Stimulated activated CD8-positive, alpha-beta memory T cell treated with anti-CD3 and anti-CD28 coated beads, Interleukin-7, amount 100 ng/mL, for 48 hours (primary cell): Measurements from ENCODE around the gene NCK2.

Experiments
- DNase-seq, 2 donors: peaks; one replicate each; pipeline ENCODE4 v3.0.0-alpha.2; 2020; ENCODE audit warnings: low read depth in 1 of 2; ENCODE audit errors: extremely low read depth in 1 of 2

The NCK2 gene

DNA sequence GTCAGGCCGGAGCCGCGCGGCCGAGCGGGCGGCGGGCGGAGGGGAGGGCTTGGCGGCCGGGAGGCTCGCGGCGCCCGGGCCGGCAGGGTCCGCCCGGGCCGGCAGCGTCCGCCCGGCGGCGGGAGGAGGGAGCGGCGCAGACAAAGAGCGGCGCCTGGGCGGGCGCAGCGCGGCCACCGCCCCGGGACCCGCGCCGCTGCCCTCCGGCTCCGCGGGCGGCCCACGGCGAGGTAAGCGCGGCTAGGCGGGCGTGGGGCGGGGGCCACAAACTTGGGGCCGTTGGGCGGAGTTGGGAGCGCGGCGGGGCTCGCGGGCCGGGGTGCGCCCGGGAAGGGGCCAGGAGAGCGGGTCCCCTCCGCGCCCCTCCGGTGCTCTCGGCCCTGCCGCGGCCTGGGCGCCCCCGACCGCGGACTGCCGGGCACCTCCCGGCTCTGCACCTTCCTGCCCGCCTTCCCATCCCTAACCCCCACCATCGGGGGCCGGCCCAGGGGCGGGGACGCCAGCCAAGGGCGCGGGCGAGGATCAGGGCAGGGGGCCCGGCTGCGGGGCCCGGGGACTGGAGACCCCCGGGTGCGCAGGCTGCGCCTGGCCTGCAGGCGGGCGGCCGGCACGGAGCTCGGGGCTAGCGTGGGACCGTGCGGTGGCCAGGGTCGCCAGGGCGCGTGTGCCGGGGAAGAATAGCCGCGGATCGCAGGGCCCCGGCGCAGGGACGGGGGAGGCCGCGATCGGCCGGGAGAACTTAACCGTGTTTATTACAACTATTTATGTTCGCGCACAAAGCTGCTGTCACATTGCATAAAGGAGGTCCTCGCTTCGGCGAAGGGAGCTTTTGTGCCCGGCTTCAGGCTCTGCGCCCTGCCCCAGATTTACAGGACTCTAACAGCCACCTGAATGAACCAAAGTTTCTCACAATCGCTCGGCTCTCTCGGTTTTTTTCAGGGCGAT, at the start of gene NCK2:
Gene NCK2, plus strand, starts transcription at position 4 of the 945 bp plus-strand sequence. CDS start 110,152 bp downstream, outside the sequence.
- no peak for DNase-seq

DNA sequence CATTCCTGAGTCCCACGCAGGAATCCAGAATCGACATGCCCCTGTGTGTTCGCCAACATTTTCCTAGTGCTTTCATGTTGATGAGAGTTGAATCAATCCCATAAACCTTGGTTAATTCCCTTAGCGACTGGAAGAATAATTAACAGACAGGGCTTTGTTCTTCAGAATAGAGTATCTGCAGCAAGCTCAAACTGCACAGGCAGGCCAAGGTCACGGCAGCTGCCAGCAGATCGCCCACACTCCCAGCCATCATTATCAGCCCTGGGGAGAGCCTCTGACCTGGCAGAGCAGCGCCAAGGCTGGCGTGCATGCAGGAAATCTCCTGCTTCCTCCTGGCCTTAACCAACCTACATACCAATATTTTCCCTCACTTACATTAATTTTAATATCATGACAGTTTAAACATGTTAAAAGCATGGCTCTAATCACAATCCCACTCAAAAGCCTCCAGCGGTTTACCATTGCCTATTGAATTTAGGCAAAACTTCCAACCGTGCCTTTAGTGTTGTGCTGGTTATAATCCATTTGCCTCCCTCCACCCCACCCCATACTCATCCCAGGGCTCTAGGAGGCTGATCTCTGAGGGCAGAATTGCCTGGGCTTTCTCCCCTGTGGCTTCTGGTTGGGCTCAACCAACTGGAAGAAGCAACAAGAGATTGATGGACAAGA, 46.8 kb upstream of the NCK2 start:
- no peak for DNase-seq

DNA sequence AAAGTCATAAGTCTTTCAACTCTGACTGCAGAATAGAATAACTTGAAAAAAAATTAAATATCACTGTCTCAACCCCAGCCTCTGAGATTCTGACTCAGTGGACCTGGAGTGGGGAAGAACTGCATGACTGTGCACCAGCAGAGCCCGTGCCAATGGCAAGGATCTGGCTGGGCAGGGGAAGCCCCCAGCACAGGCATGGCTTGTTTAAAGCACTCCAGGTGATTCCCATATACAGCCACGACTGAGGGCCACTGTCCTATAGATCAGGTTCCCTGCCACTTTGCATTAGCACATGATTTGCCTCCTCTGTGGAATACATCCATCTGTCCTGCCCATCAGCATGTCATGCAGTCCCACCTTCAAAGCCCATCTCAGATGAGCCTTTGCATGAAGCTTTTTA, 45.9 kb upstream of the NCK2 start:
- DNase-seq: no peak

DNA sequence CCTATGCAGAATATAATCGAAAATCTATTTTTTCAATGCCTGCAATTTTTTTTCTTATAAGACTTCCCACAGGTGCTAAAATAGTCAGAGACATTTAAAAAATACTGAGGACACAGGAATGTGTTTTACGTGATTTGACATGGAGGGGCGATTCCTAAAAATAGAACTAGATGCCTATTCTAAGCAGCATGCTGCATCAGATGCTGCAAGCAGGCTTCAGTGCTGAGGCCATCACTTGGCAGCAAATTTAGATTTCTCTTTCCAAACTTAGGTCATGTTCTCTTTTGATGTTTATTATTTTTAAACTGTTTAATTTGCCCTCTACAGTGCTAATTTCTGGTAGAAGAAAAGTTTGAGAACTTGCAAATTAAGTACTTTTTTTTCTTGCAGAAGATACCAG, 43.7 kb upstream of the NCK2 start:
- no peak for DNase-seq

DNA sequence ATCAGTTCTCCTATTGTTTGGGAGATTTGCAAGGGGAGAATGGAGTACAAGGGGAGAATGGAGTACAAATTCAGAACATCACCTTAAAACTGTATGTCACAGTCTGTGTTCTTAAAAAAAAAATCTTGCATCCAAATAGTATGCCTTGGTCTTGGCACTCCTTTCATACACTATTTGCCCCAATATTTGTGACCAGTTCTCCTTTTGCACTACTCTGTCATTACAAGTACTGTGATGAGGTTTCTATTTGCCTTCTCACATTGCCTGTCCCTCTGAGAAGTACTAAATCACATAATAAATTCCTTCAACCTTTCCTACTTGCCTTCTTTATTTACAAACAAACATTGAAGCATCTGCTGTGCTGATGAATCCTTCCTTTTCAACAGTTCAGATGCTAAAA, 36.0 kb upstream of the NCK2 start:
- no peak for DNase-seq

DNA sequence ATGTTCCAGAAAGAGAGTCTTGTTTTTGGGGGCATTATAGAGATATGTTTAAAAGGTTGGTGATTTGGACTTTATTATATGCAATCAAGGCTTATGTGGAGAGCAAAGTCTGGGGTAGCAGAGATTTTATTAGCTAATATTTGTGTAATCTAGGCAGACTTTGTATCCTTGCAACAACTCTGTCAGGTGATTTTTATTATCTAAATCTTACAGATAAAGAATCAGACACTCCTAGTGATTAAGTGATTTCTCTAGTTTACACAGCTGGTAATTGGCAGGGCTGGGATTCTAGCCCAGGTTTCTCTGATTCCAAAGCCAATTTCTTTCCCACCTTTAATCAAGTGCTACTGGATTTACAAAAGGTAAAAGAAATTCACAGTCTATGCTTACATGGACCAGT, 33.3 kb upstream of the NCK2 start:
- no peak for DNase-seq

DNA sequence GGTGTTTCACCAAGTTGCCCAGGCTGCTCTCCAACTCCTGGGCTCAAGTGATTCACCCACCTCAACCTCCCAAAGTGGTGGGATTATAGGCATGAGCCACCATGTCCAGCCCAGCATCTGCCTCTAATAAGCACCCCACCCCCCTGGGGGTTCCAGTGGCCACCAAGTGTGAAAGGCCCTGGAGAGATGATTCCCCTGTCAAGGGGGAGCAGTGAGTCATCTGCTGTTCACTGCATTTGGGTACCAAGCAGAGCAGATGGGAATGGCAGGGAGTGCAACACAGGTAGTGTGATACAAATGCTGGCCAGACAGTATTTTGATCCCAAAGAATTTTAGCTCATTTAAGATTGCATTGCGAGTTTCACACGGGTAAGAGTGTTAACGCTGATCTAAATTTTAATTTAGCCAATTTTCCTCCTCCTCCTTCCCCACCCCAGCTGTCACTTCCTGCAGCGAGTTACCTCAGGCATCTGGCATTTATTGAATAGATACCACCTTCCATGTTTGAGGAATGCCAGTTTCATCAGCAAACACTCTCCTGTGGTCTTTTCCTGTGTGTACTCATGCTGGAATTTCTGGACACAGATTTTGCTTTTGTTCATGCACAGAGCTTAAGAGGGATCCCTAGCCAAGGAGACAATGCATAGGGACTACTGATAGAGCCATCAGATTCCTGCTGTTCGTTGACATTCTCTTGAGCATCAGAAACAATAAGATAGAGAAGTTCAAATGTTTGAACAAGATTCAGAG, 32.4 kb upstream of the NCK2 start:
- no peak for DNase-seq

DNA sequence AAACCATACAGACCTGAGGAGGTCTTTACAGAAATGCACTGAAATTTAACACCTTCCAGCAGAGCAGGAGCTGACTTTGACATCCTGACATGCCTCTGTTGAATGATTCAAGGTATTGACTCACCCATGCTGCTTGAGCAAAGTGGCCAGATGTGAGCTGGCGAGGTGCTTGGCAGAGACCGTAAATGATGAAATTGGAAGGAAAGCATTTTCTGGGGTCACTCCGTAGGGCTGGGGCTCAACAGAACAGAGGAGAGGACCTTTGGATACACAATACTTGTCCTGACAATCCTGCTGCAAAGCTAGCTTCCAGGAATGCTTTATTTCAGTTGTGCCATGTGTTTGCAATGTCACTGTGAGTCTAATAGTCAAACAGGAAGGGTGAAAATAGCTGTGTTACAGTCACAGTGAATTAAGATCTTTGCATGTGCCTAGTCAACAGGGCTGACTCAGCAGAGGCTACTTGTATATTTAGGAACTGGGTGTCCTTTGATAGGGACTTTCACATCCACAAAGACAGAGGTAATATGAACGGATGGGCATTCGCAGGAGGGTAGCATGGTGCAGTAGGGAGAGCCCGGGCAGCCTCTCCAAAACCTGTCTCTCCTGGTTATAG, 31.6 kb upstream of the NCK2 start:
- DNase-seq: no peak

DNA sequence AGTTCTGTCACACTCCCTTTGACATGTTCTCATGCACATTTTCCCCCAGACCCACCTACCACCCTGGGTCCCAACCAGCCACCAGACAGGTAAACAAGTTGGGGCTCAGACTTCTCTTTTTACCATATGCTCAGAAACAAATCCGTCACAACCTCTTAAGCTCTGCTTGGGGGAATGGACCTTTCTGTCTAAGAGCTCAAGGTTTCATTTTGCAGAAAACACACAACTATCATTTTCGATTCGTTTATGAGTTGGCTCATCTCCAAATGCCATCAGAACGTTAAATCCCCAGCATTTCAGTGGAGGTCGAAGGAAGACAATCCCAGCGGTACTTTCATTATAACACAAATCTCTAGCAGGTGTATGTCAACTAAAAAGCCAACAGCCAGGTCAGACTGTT, 30.6 kb upstream of the NCK2 start:
- no peak for DNase-seq

DNA sequence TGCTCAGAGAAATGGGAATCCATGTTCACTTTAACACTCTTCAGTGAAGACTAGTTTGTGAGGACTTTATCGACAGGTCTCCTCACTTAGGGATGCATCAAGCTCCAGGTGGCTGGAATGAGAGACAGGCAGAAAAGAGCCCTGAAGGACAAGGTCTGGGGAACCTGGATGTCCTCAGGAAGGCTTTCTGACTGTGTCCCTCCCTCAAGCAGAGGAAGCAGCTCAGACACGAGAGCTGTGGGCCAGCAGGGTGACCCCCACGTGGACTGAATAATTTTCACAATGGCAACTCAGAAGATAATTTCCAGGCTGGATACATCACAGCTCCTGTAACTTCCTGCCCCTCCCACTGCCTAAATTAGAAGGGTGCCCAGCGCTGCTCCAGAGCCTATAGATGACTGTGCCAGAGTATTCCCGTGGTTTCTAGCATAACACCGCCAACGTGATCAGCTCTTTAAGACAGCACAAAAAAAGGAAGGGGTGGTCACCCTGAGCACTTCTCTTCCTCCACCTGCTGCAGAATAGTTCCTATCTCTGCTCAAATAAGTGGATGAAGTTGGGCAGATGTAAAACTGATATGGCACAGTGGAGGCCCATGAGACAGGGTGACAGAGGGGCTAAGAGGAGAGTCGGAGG, 25.7 kb upstream of the NCK2 start:
- DNase-seq: no peak

DNA sequence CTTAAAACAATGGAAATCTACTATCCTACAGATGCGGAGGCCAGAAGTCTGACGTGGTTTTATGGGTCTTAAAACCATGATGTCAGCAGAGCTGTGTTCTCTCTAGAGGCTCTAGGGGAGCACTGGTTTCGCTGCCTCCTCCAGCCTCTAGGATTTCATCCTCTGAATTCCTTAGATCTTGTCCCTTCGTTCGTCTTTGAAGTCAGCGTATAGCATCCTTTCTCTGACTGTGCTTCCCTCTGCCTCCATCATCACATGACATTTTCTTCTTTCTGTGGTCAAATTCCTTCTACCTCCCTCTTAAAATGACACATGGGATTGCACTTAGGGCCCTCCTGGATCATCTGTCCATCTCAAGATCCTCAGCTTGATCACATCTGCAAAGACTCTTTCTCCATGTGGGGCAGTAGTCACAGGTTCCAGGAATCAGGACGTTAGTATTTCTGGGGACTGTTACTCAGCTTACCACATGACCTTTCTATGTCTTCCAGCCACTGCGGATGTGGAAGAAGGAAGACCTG, 22.7 kb upstream of the NCK2 start:
- DNase-seq: no peak

DNA sequence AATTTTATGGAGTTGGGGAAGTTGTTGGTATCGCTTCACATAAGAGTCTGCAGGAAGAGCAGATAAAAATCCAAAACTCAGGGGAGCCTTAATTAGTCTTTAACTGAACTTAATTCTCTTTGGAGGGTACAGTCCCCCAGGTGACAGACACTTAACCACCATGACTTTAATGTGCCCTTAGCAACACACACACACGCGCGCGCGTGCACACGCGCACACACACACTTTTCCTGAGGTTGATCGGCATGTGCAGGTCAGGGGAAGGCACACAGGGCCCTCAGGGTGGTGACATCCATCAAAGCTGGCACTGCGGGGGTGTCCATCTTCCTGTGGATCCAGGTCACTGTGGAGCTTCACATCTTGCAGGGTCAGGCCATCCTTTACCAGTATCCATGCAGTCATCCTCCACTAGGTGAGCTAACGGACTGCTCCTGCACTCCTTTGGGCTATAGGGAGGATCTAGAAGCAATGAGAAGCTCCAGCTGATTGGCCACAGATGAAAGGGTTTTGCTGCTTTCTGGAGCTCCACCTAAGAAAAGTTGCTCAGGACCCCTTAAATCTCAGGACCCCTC, 21.9 kb upstream of the NCK2 start:
- DNase-seq: no peak

DNA sequence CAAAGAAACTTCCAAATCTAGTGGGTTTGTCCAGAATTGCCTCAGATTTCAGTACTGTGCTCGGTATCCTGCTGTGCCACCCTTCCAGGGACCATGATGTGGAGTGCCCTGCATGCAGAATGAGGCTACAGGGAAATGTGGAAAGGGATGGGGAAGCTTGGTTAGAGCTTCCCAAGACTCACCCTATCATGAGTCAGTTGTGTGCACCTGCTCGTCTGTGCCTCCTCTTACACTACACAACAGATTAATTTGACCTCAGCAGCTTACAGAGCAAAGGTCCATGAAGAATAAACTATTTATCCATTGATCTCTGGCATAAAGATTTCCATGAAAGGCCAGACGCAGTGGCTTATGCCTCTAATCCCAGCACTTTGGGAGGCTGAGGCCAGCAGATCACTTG, 21.3 kb upstream of the NCK2 start:
- no peak for DNase-seq

DNA sequence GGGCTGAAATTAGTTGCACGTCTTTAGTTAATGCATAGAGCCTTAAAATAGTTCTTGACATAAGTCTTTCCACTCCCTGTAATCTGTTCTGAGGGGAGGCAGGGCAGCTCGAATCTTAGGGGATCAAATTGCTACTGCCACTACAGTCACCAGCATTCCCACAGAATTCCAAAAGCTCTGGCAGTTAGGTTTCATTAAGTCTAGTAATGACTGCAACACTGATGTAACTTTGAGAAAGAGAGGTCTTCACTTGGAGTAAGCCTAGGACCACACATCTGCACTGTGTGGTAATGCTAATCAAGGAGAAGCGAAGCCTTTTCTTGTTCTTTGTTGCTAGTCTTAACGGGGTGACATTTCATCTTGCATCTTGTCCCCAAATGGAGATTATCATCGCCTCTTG, 19.3 kb upstream of the NCK2 start:
- no peak for DNase-seq

DNA sequence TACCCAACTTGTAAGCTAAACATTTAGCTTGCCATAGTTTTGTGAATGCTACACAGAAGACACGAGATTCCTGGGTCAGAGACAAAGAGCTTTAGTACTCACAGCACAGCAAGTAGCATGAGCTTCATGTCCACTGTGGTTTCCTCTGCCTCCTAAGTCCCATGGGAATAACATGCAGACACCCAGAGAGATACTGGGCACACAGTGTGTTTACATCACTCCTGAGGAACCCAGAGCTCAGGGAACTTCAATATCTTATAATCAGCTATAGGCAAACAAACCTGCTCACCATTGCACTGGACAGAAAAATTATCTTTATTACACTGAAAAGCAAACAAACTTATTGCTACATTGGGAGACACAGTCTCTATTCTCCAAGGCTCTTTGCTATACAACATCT, 14.5 kb upstream of the NCK2 start:
- DNase-seq: no peak

DNA sequence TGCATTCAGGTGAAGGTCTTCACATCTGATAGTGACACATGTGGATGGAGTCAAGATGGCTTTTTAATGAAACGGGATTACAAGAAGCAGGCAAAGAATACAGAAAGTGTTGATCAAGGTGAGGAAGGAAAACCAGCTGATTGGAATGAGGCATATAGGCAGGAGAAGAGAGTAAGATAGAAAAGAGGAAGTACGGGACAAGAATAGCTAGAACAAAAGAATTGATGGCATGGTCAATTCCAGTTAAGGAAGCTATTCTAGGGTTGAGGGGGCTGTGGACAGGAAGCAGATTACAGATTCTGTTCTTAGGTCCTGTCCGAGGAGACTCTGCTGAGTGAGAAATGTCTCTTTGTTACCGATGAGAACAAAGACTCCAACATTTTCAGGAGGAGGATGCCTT, 13.2 kb upstream of the NCK2 start:
- DNase-seq: no peak

DNA sequence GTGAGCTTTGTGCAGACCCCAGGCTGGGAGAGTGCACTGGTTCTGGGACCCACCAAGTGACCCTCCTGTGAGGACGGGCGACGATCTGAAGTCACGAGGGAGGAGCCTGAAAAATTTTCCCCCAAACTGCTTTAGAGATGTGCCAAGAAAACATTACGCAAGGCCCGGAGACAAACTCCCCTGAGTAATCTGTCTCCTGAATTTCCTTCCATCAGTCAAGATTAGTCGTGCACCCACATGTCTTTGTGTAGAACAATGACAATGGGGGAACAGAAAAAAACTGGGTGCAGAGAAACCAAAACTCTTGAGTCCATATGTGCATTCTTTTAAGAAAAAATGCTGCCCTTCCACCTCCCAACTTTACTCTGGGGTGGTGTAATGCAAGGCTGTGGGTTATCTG, 12.6 kb upstream of the NCK2 start:
- DNase-seq: no peak

DNA sequence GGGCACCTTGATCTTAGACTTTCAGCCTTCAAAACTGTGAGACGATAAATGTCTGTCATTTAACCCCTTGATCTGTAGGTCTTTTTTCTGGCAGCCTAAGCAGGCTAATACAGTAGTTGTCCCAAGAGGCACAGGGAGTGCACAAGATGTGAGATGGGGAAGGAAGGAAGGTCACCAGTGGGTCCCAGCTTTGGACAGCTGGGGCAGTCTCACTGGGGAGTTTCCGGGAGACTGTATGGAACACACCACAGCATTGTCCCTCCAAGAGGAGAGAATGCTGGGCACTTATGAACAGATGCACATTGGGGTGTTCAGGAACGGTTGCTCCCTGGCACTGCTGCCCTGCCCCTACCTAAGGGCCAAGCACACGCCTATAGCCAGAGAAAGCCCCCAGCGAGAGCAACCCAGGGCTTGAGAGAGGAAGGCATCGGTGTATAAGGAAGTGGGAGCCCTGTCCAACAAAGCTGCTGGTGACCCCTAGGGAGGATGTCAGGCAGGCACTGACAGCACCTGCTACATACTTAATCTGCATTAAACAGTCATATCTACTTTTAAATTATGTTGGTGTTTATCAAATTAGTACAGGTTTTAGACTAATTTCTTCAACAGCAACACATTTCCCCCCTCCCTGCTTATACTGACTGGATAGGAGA, 11.6 kb upstream of the NCK2 start:
- no peak for DNase-seq

DNA sequence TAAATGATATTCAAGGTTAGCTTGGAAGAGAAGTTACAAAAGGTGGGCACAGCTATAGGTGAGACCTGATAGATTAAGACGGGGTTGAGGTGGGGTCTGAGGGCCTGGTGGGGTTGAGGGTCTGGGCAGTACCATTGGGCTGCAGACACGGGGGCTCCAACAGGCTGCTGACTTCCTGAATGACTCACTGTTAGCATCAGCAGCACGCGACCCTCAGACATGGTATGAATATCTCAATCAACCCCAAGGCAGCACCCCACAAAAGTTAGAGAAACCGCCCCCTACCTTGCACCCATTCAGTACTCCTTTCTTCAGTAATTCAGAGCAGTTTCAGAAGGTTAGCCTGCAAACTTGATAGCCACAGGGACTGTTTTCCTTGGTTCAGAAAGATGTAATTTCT, 10.8 kb upstream of the NCK2 start:
- no peak for DNase-seq
